ENCODE results near the gene KAT7.
A peak's percentile ranks its signal among the peaks of the same experiment; 100 is the strongest.

The KAT7 gene

GRCh38 chr17:49848019-49848473 lies 59.6 kb downstream of the KAT7 start, which contains the start of gene TAC4:
Gene TAC4 (minus strand): TSS chr17:49848069. CDS start chr17:49848017, 52 bp downstream.
- POLR2A ChIA-PET, result interaction anchor here (0.6 kb wide), 1 partner anchor 155 kb away, joined by 3 read pairs; no protein-coding TSS in a partner anchor
- DNase-seq (ENCODE audit: extremely low spot score), result no peak
- TF ChIP-seq CTCF (IDR thresholded peaks at IDR 0.05; ENCODE audit: control extremely low read depth, extremely low read depth, low read depth, missing control alignments), result no peak
- CTCF ChIA-PET, result interaction anchor here (0.7 to 1.3 kb wide), 2 partner anchors 12 to 71 kb away, joined by 3 to 4 read pairs; no protein-coding TSS in a partner anchor

GRCh38 chr17:49848739-49849138 lies 60.3 kb downstream of the KAT7 start:
- CTCF ChIA-PET, result interaction anchor here (1.1 to 1.3 kb wide), 2 partner anchors 11 to 281 kb away, joined by 3 to 4 read pairs; no protein-coding TSS in a partner anchor
- TF ChIP-seq CTCF (IDR thresholded peaks at IDR 0.05; ENCODE audit: control extremely low read depth, extremely low read depth, low read depth, missing control alignments), result no peak
- no peak for DNase-seq (ENCODE audit: extremely low spot score)
- POLR2A ChIA-PET, result interaction anchor here (0.6 kb wide), 1 partner anchor 156 kb away, joined by 3 read pairs; no protein-coding TSS in a partner anchor

GRCh38 chr17:49850218-49850610 lies 61.7 kb downstream of the KAT7 start:
- TF ChIP-seq CTCF (IDR thresholded peaks at IDR 0.05; ENCODE audit: control extremely low read depth, extremely low read depth, low read depth, missing control alignments), result no peak
- ChIA-PET CTCF (interaction anchor here (0.9 to 1.4 kb wide), 6 partner anchors 142 to 293 kb away, joined by 3 to 5 read pairs (median 3); no protein-coding TSS in a partner anchor), POLR2A (no interaction called here)
- no peak for DNase-seq (ENCODE audit: extremely low spot score)

GRCh38 chr17:49850772-49851386 lies 62.4 kb downstream of the KAT7 start:
- no peak for TF ChIP-seq CTCF (IDR thresholded peaks at IDR 0.05; ENCODE audit: control extremely low read depth, extremely low read depth, low read depth, missing control alignments)
- CTCF ChIA-PET, result interaction anchor here (0.6 to 2.1 kb wide), 13 partner anchors 10 to 294 kb away, joined by 3 to 10 read pairs (median 4); no protein-coding TSS in a partner anchor
- no peak for DNase-seq (ENCODE audit: extremely low spot score)
- POLR2A ChIA-PET, result no interaction called here

GRCh38 chr17:49851387-49852291 lies 63.2 kb downstream of the KAT7 start:
- POLR2A ChIA-PET, result no interaction called here

More at GRCh38 chr17:49851387-49852291, 63.2 kb downstream of the KAT7 start:
- CTCF ChIA-PET, result interaction anchor here (0.7 to 2.1 kb wide), 15 partner anchors 9 to 295 kb away, joined by 3 to 10 read pairs (median 4); no protein-coding TSS in a partner anchor
- DNase-seq (ENCODE audit: extremely low spot score), result peak; percentile 69
- TF ChIP-seq CTCF (IDR thresholded peaks at IDR 0.05; ENCODE audit: control extremely low read depth, extremely low read depth, low read depth, missing control alignments), result peak; percentile 61

Measured in GM10248 (cell line).